GM23338 (cell line): ENCODE data around the gene APMAP. TPM values are rescaled to one million over a fixed set of nuclear protein-coding genes. Genes with fewer than 3 reads are reported as not detected.

ENCODE experiments used
- EZH2 ChIP-seq: fragments of 200-600 bp; sonication (generic); IDR thresholded peaks from one replicate; pipeline ENCODE4 v1.8.0; 2017; ENCODE audit warnings: antibody characterized with exemption, mild to moderate bottlenecking, low read depth; ENCODE audit not compliant: unreplicated experiment
- EZH2phosphoT487 ChIP-seq: fragments of 200-600 bp; sonication (generic); IDR thresholded peaks from one replicate; pipeline ENCODE4 v1.8.1; 2018; ENCODE audit warnings: antibody characterized with exemption; ENCODE audit not compliant: unreplicated experiment
- ZNF331 ChIP-seq: fragments of 250-450 bp; sonication (Bioruptor Pico); IDR thresholded peaks from 2 replicates; pipeline ENCODE4 v1.5.0; 2020; ENCODE audit warnings: low read depth, mild to moderate bottlenecking, moderate library complexity
- ZNF462 ChIP-seq: fragments of 250-450 bp; sonication (Bioruptor Pico); IDR thresholded peaks from 2 replicates; pipeline ENCODE4 v1.5.0; 2020; ENCODE audit warnings: mild to moderate bottlenecking, moderate library complexity
- polyA plus RNA-seq: library from polyadenylated mRNA; unstranded; fragments of >200 nt; fragmentation: Nextera tagmentation; extraction: Ambion mirVana; gene quantifications from 2 replicates; pipeline ENCODE4 v1.2.1, GENCODE V29; 2016
- total RNA-seq: library from RNA; depleted of rRNA; stranded (reverse); fragments of >200 nt; shearing (Covaris generic); gene quantifications from 2 replicates; pipeline ENCODE4 v1.2.3, GENCODE V29; 2014
- TF ChIP-seq, protein P1 (sequence below): IDR thresholded peaks from one replicate; pipeline ENCODE4 v1.6.1; 2018; ENCODE audit warnings: antibody characterized with exemption; ENCODE audit not compliant: unreplicated experiment
- TF ChIP-seq, protein P2 (sequence below): IDR thresholded peaks from 2 replicates; pipeline ENCODE4 v1.6.1; 2016; ENCODE audit warnings: antibody characterized with exemption

The APMAP gene
- total and polyA plus RNA-seq, 2 experiments from 2014 or later: 31.7 to 72.3 TPM

DNA sequence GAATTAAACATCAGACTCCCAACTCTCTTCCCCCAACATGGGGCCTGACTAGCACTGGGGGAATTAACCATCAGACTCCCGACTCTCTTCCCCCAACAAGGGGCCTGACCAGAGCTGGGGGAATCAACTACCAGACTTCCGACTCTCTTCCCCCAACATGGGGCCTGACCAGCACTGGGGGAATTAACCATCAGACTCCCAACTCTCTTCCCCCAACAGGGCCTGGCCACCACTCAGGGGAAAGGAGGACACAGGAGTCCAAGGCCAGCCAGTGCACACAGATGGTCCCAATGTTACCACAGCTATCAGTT lies 30.4 kb downstream of the APMAP start (continued):
- TF ChIP-seq ZNF462: no peak
- TF ChIP-seq, protein P1, sequence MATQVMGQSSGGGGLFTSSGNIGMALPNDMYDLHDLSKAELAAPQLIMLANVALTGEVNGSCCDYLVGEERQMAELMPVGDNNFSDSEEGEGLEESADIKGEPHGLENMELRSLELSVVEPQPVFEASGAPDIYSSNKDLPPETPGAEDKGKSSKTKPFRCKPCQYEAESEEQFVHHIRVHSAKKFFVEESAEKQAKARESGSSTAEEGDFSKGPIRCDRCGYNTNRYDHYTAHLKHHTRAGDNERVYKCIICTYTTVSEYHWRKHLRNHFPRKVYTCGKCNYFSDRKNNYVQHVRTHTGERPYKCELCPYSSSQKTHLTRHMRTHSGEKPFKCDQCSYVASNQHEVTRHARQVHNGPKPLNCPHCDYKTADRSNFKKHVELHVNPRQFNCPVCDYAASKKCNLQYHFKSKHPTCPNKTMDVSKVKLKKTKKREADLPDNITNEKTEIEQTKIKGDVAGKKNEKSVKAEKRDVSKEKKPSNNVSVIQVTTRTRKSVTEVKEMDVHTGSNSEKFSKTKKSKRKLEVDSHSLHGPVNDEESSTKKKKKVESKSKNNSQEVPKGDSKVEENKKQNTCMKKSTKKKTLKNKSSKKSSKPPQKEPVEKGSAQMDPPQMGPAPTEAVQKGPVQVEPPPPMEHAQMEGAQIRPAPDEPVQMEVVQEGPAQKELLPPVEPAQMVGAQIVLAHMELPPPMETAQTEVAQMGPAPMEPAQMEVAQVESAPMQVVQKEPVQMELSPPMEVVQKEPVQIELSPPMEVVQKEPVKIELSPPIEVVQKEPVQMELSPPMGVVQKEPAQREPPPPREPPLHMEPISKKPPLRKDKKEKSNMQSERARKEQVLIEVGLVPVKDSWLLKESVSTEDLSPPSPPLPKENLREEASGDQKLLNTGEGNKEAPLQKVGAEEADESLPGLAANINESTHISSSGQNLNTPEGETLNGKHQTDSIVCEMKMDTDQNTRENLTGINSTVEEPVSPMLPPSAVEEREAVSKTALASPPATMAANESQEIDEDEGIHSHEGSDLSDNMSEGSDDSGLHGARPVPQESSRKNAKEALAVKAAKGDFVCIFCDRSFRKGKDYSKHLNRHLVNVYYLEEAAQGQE: no peak
- TF ChIP-seq, protein P2, sequence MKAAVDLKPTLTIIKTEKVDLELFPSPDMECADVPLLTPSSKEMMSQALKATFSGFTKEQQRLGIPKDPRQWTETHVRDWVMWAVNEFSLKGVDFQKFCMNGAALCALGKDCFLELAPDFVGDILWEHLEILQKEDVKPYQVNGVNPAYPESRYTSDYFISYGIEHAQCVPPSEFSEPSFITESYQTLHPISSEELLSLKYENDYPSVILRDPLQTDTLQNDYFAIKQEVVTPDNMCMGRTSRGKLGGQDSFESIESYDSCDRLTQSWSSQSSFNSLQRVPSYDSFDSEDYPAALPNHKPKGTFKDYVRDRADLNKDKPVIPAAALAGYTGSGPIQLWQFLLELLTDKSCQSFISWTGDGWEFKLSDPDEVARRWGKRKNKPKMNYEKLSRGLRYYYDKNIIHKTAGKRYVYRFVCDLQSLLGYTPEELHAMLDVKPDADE: no peak
- no peak for TF ChIP-seq ZNF331 (CRISPR knock-in tag)
- TF ChIP-seq EZH2: no peak
- TF ChIP-seq EZH2phosphoT487: no peak
